WERI-Rb-1 (cell line): ENCODE data around the gene RIIAD1.
"Not testable (repeated sequence)": the region's sequence is repeated elsewhere in the genome, so short reads cannot be mapped to it uniquely, and the experiment has no call there.

Source experiments
- DNase-seq: peaks from one replicate; pipeline ENCODE4 v3.0.0-alpha.2; 2020
- H3K27ac ChIP-seq: fragments of 250-450 bp; sonication (Bioruptor Pico); 2 replicates; pipeline ENCODE4 v1.5.1; 2020; ENCODE audit warnings: mild to moderate bottlenecking, moderate library complexity
- H3K27me3 ChIP-seq: fragments of 250-450 bp; sonication (Bioruptor Pico); 2 replicates; pipeline ENCODE4 v1.5.1; 2021; ENCODE audit warnings: mild to moderate bottlenecking, low read depth, moderate library complexity; ENCODE audit not compliant: insufficient read depth, severe bottlenecking
- H3K36me3 ChIP-seq: fragments of 250-450 bp; sonication (Bioruptor Pico); 2 replicates; pipeline ENCODE4 v1.5.1; 2020; ENCODE audit warnings: mild to moderate bottlenecking, moderate library complexity
- H3K4me3 ChIP-seq: 2 replicates; pipeline ENCODE4 v1.5.1; 2011; ENCODE audit warnings: low read depth, mild to moderate bottlenecking, control low read depth, low read length
- H3K9me3 ChIP-seq: fragments of 250-450 bp; sonication (Bioruptor Pico); 2 replicates; pipeline ENCODE4 v1.5.1; 2021; ENCODE audit warnings: mild to moderate bottlenecking, moderate library complexity; ENCODE audit not compliant: severe bottlenecking
- CTCF ChIP-seq: IDR thresholded peaks from 2 replicates; pipeline ENCODE4 v1.5.1; 2011; ENCODE audit warnings: low read depth, mild to moderate bottlenecking, control low read depth, inconsistent platforms, low read length

Gene RIIAD1

DNA sequence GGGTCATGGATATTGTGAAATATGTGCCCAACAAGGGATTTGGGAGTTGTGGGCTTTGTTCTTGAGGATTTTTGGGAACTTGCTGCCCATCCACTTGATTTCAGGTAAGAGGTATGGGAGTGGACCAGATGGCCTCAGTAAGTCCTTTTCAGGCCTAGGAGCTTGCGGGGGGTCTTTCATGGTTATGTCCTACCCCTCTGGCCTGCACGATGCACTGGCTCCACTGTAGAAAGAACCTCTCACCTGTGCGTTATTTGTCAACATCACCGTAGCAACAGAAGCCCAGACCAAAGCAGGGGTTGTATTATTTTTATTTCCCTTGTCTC, 8.6 kb downstream of the RIIAD1 start:
- H3K27me3 ChIP-seq, result no peaks in the 10 kb centered on the region

GRCh38 chr1:151733126-151733525, 11.8 kb downstream of the RIIAD1 start:
- DNase-seq, result peak; percentile 9
- H3K4me3 ChIP-seq, result no peak overlapping the region
- peaks cover 17% of the 10 kb centered on the region for H3K9me3 ChIP-seq
- H3K27me3 ChIP-seq, result no peaks in the 10 kb centered on the region
- H3K27ac ChIP-seq, result no peak overlapping the region
- no peak for TF ChIP-seq CTCF
- H3K36me3 ChIP-seq, result no peaks in the 10 kb centered on the region; the same call in 1 of the 2 replicates

More for the DNA sequence above, 8.6 kb downstream of the RIIAD1 start:
- Histone ChIP-seq H3K27ac (no peak overlapping the region), H3K36me3 (no peaks in the 10 kb centered on the region; the same call in 1 of the 2 replicates), H3K4me3 (no peak overlapping the region), H3K9me3 (peaks cover 3% of the 10 kb centered on the region)
- no peak for TF ChIP-seq CTCF
- peak; percentile 8 for DNase-seq

DNA sequence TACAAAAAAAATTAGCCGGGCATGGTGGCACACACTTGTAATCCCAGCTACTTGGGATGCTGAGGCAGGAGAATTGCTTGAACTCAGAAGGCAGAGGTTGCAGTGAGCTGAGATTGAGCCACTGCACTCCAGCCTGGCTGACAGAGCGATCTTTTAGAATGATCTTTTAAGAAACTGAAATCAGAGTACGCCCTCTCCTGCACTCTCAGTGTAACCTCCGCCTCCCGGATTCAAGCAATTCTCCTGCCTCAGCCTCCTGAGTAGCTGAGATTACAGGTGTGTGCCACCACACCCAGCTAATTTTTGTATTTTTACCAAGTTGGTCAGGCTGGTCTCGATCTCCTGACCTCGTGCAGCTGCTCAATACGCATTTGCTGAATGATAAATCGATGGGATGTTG, 12.7 kb downstream of the RIIAD1 start:
- TF ChIP-seq CTCF, result peak; percentile 40; the same call in 1 of the 2 replicates
- DNase-seq, result peak; percentile 50
- not testable (repeated sequence) for H3K4me3 ChIP-seq

GRCh38 chr1:151737026-151737425, 15.7 kb downstream of the RIIAD1 start:
- peaks cover 18% of the 10 kb centered on the region for H3K9me3 ChIP-seq

More for the DNA sequence above, 12.7 kb downstream of the RIIAD1 start:
- H3K36me3 ChIP-seq, H3K27ac ChIP-seq, H3K27me3 ChIP-seq: not testable (repeated sequence)
- peaks cover 21% of the 10 kb centered on the region for H3K9me3 ChIP-seq

DNA sequence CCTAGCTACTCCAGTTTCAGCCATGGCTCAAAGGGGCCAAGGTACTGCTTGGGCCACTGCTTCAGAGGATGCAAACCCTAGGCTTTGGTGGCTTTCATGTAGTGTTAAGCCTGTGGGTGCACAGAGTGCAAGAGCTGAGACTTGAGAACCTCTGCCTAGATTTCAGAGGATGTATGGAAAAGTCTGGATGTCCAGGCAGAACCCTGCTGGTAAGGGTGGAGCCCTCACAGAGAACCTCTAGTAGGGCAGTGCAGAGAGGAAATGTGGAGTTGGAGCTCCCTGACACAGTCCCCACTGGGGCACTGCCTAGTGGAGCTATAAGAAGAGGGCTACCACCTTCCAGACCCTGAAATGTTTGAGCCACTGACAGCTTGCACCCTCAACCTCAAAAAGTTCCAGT, 16.2 kb downstream of the RIIAD1 start:
- Histone ChIP-seq H3K27ac (no peak overlapping the region), H3K36me3 (no peaks in the 10 kb centered on the region), H3K4me3 (no peak overlapping the region), H3K9me3 (peaks cover 18% of the 10 kb centered on the region), H3K27me3 (no peaks in the 10 kb centered on the region)
- peak; percentile 9 for DNase-seq
- TF ChIP-seq CTCF, result no peak

More at GRCh38 chr1:151737026-151737425, 15.7 kb downstream of the RIIAD1 start:
- Histone ChIP-seq H3K27me3 (no peaks in the 10 kb centered on the region), H3K4me3 (no peak overlapping the region), H3K36me3 (no peaks in the 10 kb centered on the region), H3K27ac (no peak overlapping the region)
- TF ChIP-seq CTCF, result no peak
- no peak for DNase-seq

DNA sequence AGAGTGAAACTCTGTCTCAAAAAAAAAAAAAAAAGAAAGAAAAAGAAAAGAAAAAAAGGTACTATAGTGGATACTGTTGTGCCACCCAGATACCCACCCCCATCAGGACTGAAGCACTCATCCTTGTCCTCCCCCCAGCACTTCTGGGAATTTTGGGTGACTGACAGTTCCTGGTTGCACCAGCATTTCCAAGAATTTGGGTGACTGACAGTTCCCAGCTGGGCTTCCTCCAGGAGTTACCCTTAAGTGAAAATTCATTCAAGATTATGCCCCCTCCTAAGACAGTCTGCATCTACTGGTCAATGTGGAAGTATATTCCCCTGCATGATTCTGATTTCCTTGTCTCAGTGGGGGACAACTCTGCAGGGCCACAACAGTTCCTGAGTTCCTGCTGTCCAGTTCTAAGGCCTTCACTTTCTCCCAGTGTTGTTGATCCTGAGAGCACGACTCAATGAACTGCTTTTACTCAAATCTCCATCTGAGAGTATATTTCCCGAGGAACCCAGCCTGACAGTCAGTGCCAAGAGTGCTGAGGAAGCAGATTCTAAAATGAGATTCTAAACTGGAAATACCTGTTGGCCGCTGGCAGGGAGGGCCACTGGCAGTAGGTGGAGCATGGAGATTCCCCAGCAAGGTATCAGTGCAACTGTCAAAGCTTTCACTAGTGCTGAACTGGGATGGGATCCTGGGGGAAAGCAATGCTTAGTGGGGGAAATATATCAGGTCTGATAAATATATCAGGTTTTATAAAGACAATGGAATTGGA, 18.5 kb downstream of the RIIAD1 start:
- no peak for TF ChIP-seq CTCF
- DNase-seq, result peak; percentile 2
- Histone ChIP-seq H3K36me3 (no peaks in the 10 kb centered on the region), H3K27ac (no peak overlapping the region), H3K9me3 (peaks cover 18% of the 10 kb centered on the region), H3K4me3 (no peak overlapping the region), H3K27me3 (no peaks in the 10 kb centered on the region)
